CD4-positive, alpha-beta T cell (primary cell): ENCODE data around the gene DHRS1. TPM values are rescaled to one million over a fixed set of nuclear protein-coding genes. Genes with fewer than 3 reads are reported as not detected.

Experiments used
- ATAC-seq: fragments of 200-7000 bp; cut with Tn5 transposase; one replicate; pipeline ENCODE4 v1.10.0; 2022; ENCODE audit warnings: mild to moderate bottlenecking; ENCODE audit not compliant: poor library complexity
- CTCF ChIA-PET: fragments of 350-600 bp; sonication (Branson Sonifier 250); formaldehyde crosslinking; loops from one replicate; lab custom pipeline; 2021; ENCODE audit warnings: antibody characterized with exemption, inconsistent platforms; lab: Charles Lee
- POLR2A ChIA-PET: fragments of 350-600 bp; sonication (Branson Sonifier 250); formaldehyde crosslinking; loops from one replicate; lab custom pipeline; 2021; ENCODE audit warnings: antibody characterized with exemption, inconsistent platforms; lab: Charles Lee
- DNase-seq, 14 experiments: peaks; one replicate each; pipeline ENCODE4 v3.0.0-alpha.2; 2013 to 2020; ENCODE audit warnings: mixed read lengths in 2 of 14
- H3K27ac ChIP-seq, 2 donors: one replicate each; pipeline versions ENCODE4 v1.5.1 to v1.7.0; 2013; ENCODE audit warnings: low read length in 2 of 2, low read depth in 1 of 2, mild to moderate bottlenecking in 1 of 2
- H3K27me3 ChIP-seq, 2 experiments: 1 replicate in 1 of 2; 2 replicates in 1 of 2; pipeline versions ENCODE4 v1.6.1 to v1.7.0; 2013; ENCODE audit warnings: low read length in 2 of 2, control low read depth in 1 of 2, mild to moderate bottlenecking in 1 of 2, moderate library complexity in 1 of 2; ENCODE audit not compliant: insufficient read depth in 2 of 2, control insufficient read depth in 1 of 2
- H3K36me3 ChIP-seq: one replicate; pipeline ENCODE4 v1.6.1; 2013; ENCODE audit warnings: low read length, control low read depth; ENCODE audit not compliant: insufficient read depth
- H3K4me1 ChIP-seq: one replicate; pipeline ENCODE4 v1.6.1; 2013; ENCODE audit warnings: low read length, control low read depth; ENCODE audit not compliant: insufficient read depth
- H3K4me3 ChIP-seq: one replicate; pipeline ENCODE4 v1.5.1; 2013; ENCODE audit warnings: mild to moderate bottlenecking, low read length, moderate library complexity
- H3K9me3 ChIP-seq, 2 experiments: 1 replicate in 1 of 2; 2 replicates in 1 of 2; pipeline versions ENCODE4 v1.6.1 to v1.7.0; 2013; ENCODE audit warnings: low read length in 2 of 2, mild to moderate bottlenecking in 2 of 2, control low read depth in 1 of 2, moderate library complexity in 1 of 2; ENCODE audit not compliant: control insufficient read depth in 1 of 2, insufficient read depth in 1 of 2
- H3K27ac Mint-ChIP-seq: one replicate; pipeline ENCODE4 v1.8.0; 2020; ENCODE audit warnings: mixed read lengths
- H3K27me3 Mint-ChIP-seq: one replicate; pipeline ENCODE4 v1.8.0; 2021; ENCODE audit warnings: mixed read lengths
- H3K36me3 Mint-ChIP-seq: one replicate; pipeline ENCODE4 v1.8.0; 2021; ENCODE audit warnings: low read depth, mixed read lengths
- H3K4me1 Mint-ChIP-seq: one replicate; pipeline ENCODE4 v1.8.0; 2021; ENCODE audit warnings: low read depth, mixed read lengths
- H3K4me3 Mint-ChIP-seq: one replicate; pipeline ENCODE4 v1.8.0; 2020; ENCODE audit warnings: mild to moderate bottlenecking, mixed read lengths
- H3K9me3 Mint-ChIP-seq: one replicate; pipeline ENCODE4 v1.8.0; 2020; ENCODE audit warnings: mixed read lengths
- CTCF ChIP-seq: fragments of 200-600 bp; IDR thresholded peaks from one replicate; pipeline ENCODE4 v1.8.0; 2022; ENCODE audit warnings: antibody characterized with exemption, mild to moderate bottlenecking
- intact Hi-C, 2 experiments: fragments of 100-400 bp; cut with DNase I in 1 of 2; cut with micrococcal nuclease in 1 of 2; formaldehyde crosslinking; loops; one replicate each; pipeline versions ENCODE4 v1.15.1 to v1.9.0; 2023 to 2025; cut with DNase I, micrococcal nuclease
- total RNA-seq, 174 experiments: library from RNA in 2 of 174; stranded (reverse) in 2 of 174; gene quantifications; one replicate each; pipeline ENCODE4 v1.2.3 and lab custom pipeline; 2021 to 2026

DHRS1 gene
- total RNA-seq, 2 experiments from 2014 or later = 21.5 to 23.5 TPM

- peak; percentile 75 for TF ChIP-seq CTCF
- peak within 1 kb of the TSS; percentile 96 for H3K4me3 Mint-ChIP-seq
- no peaks in the 10 kb centered on the region for H3K9me3 ChIP-seq
- ATAC-seq (peak; percentile 83), DNase-seq (peak; percentile 84 to 99 (median 92))
- H3K36me3 Mint-ChIP-seq = peaks cover 40% of the 10 kb centered on the region
- ChIA-PET CTCF (interaction anchor here (0.6 to 3.6 kb wide), 21 partner anchors 9 to 171 kb away, joined by 3 to 20 read pairs (median 4); partner anchors contain the start of genes CHMP4A, CIDEB, LTB4R and LTB4R2), POLR2A (interaction anchor here (0.6 to 4.0 kb wide), 27 partner anchors 9 to 951 kb away, joined by 3 to 134 read pairs (median 7); partner anchors contain the start of genes CBLN3, CHMP4A, CIDEB and DCAF11)
- peaks cover 40% of the 10 kb centered on the region for H3K4me1 Mint-ChIP-seq
- peak within 1 kb of the TSS; percentile 97 for H3K27ac Mint-ChIP-seq
- peak within 1 kb of the TSS; percentile 86 for H3K4me3 ChIP-seq
- H3K36me3 ChIP-seq = peaks cover 34% of the 10 kb centered on the region
- no peaks in the 10 kb centered on the region for H3K27me3 Mint-ChIP-seq
- H3K4me1 ChIP-seq = peaks cover 43% of the 10 kb centered on the region
- intact Hi-C loops = loop anchor here (1.0 to 5.0 kb wide), 8 partner anchors 26 to 58 kb away; partner anchors contain the start of genes GMPR2 (in 2 of the 2), NEDD8 (in 2 of the 2), CHMP4A (in 1 of the 2) and LTB4R (in 1 of the 2)
- H3K9me3 Mint-ChIP-seq = no peaks in the 10 kb centered on the region
- no peaks in the 10 kb centered on the region for H3K27me3 ChIP-seq
- H3K27ac ChIP-seq = peak within 1 kb of the TSS; percentile 92 to 95
These were observed 28.3 kb downstream of the DHRS1 start, which contains the start of gene RABGGTA for GRCh38 chr14:24271134-24271833. Gene RABGGTA, minus strand, starts transcription at chr14:24271597. Its CDS starts 482 bp downstream, at chr14:24271115.

GRCh38 chr14:24270537-24271133 is 28.9 kb downstream of the DHRS1 start:
- no peaks in the 10 kb centered on the region for H3K9me3 ChIP-seq
- H3K27me3 Mint-ChIP-seq = no peaks in the 10 kb centered on the region
- peak overlapping the region; percentile 97 for H3K27ac Mint-ChIP-seq
- peak overlapping the region; percentile 92 to 95 for H3K27ac ChIP-seq
- ATAC-seq (no peak), DNase-seq (no peak)
- H3K4me1 Mint-ChIP-seq = peaks cover 40% of the 10 kb centered on the region
- H3K4me3 ChIP-seq = peak overlapping the region; percentile 86
- CTCF ChIA-PET = interaction anchor here (0.6 to 3.6 kb wide), 21 partner anchors 10 to 172 kb away, joined by 3 to 20 read pairs (median 4); partner anchors contain the start of genes CHMP4A, CIDEB, LTB4R and LTB4R2
- peaks cover 46% of the 10 kb centered on the region for H3K36me3 Mint-ChIP-seq
- H3K4me1 ChIP-seq = peaks cover 43% of the 10 kb centered on the region
- H3K4me3 Mint-ChIP-seq = peak overlapping the region; percentile 96
- H3K36me3 ChIP-seq = peaks cover 41% of the 10 kb centered on the region
- H3K9me3 Mint-ChIP-seq = no peaks in the 10 kb centered on the region
- intact Hi-C loops = loop anchor here (1.0 to 5.0 kb wide), 8 partner anchors 27 to 58 kb away; partner anchors contain the start of genes GMPR2 (in 2 of the 2), NEDD8 (in 2 of the 2), CHMP4A (in 1 of the 2) and LTB4R (in 1 of the 2)
- H3K27me3 ChIP-seq = no peaks in the 10 kb centered on the region
- POLR2A ChIA-PET = interaction anchor here (0.6 to 4.0 kb wide), 28 partner anchors 8 to 190 kb away, joined by 3 to 134 read pairs (median 6); partner anchors contain the start of genes CBLN3, CHMP4A, CIDEB and DCAF11
- TF ChIP-seq CTCF = no peak
